Gastroesophageal sphincter (tissue), 3 donors: ENCODE data around the gene ABRAXAS1.

Source experiments
- CTCF ChIP-seq, 4 experiments: fragments of 200-600 bp in 2 of 4; fragments of 450-650 bp in 2 of 4; sonication (generic) in 1 of 4; IDR thresholded peaks; one replicate each; pipeline ENCODE4 v1.5.1; 2017 to 2019; ENCODE audit warnings: antibody characterized with exemption in 4 of 4, mild to moderate bottlenecking in 2 of 4, moderate library complexity in 2 of 4
- EP300 ChIP-seq: sonication (generic); formaldehyde crosslinking; IDR thresholded peaks from one replicate; pipeline ENCODE4 v1.6.1; 2017; ENCODE audit warnings: antibody characterized with exemption, mild to moderate bottlenecking

- TF ChIP-seq CTCF (IDR thresholded peaks at IDR 0.05) (no peak), EP300 (no peak)
Observed at GRCh38 chr4:83449009-83449408, 35.9 kb downstream of the ABRAXAS1 start.
